ENCODE data around the gene PAN2. TPM values are rescaled to one million over a fixed set of nuclear protein-coding genes. Genes with fewer than 3 reads are reported as not detected.

PAN2 gene
- total RNA-seq, 1 experiment from 2014 or later: 75.0 TPM

- Histone ChIP-seq H3K27me3 (ENCODE audit: insufficient read depth, low read length) (no peaks in the 10 kb centered on the region), H2AFZ (ENCODE audit: low read depth, low read length, poor library complexity, severe bottlenecking) (no peak overlapping the region), H3K9me3 (ENCODE audit: control insufficient read depth in 1 of 2, insufficient read depth in 1 of 2, low read depth in 1 of 2, low read length in 2 of 2) (no peaks in the 10 kb centered on the region), H3K9ac (ENCODE audit: low read length) (no peak overlapping the region), H3K79me2 (ENCODE audit: insufficient read depth, low read length) (no peaks in the 10 kb centered on the region), H3K4me3 (replicated peaks in 1 of 2; ENCODE audit: low read depth in 1 of 2, low read length in 2 of 2) (no peak overlapping the region), H3K4me2 (ENCODE audit: low read length) (no peak overlapping the region), H4K20me1 (ENCODE audit: insufficient read depth) (no peaks in the 10 kb centered on the region), H3K4me1 (ENCODE audit: control insufficient read depth in 1 of 2, insufficient read depth in 2 of 2, low read length in 2 of 2) (peaks cover 3 to 15% of the 10 kb centered on the region in 2 experiments; a peak in 3 of 4 replicates), H3K36me3 (ENCODE audit: control insufficient read depth in 1 of 2, insufficient read depth in 2 of 2, low read length in 2 of 2) (peaks cover 28 to 51% of the 10 kb centered on the region in 2 experiments), H3K27ac (ENCODE audit: low read depth, low read length) (no peak overlapping the region), H3K9me2 (ENCODE audit: insufficient read depth) (no peaks in the 10 kb centered on the region)
- ChIA-PET CTCF (interaction anchor here (0.8 kb wide), 1 partner anchor 21 kb away, joined by 3 read pairs; no protein-coding TSS in a partner anchor), RAD21 (ENCODE audit: low non-redundant PET in 1 of 2, low total read pairs in 2 of 2, uncharacterized antibody in 2 of 2, unreplicated experiment in 2 of 2) (no interaction called here), POLR2A (no interaction called here)
- DNase-seq (ENCODE audit: low read depth, low spot score) (no peak), ATAC-seq (peak; percentile 30)
- BruUV-seq (replicated peaks): no TSS peak
- intact Hi-C loops (cut with micrococcal nuclease): no loop called here
- TF ChIP-seq ZFX (IDR thresholded peaks at IDR 0.05): no peak
- TF ChIP-seq RAD21 (IDR thresholded peaks at IDR 0.05; ENCODE audit: low read depth): peak; percentile 52
- no peak for TF ChIP-seq MAX (IDR thresholded peaks at IDR 0.05)
- TF ChIP-seq CTCF (IDR thresholded peaks at IDR 0.05 in 2 of 3, conservative IDR thresholded peaks at IDR 0.05 in 1 of 3; ENCODE audit: borderline replicate concordance in 1 of 3, insufficient read depth in 1 of 3, low read depth in 2 of 3, low read length in 2 of 3): peak; percentile 56 to 65 (median 60); a peak in 5 of 6 replicates
Measured at GRCh38 chr12:56271031-56271430, 62.8 kb downstream of the PAN2 start.

- peaks cover 4 to 25% of the 10 kb centered on the region in 2 experiments; a peak in 3 of 4 replicates for H3K36me3 ChIP-seq (ENCODE audit: control insufficient read depth in 1 of 2, insufficient read depth in 2 of 2, low read length in 2 of 2)
- ATAC-seq (no peak), DNase-seq (ENCODE audit: low read depth, low spot score) (no peak)
- peaks cover 3 to 24% of the 10 kb centered on the region in 2 experiments; a peak in 3 of 4 replicates for H3K4me1 ChIP-seq (ENCODE audit: control insufficient read depth in 1 of 2, insufficient read depth in 2 of 2, low read length in 2 of 2)
- ChIA-PET POLR2A (interaction anchor here (1.4 to 2.1 kb wide), 2 partner anchors 9 to 46 kb away, joined by 4 to 5 read pairs; partner anchors contain the start of genes ANKRD52 and RNF41), CTCF (interaction anchor here (1.7 to 1.9 kb wide), 2 partner anchors 9 to 78 kb away, joined by 4 to 11 read pairs; partner anchors contain the start of gene ANKRD52), RAD21 (ENCODE audit: low non-redundant PET in 1 of 2, low total read pairs in 2 of 2, uncharacterized antibody in 2 of 2, unreplicated experiment in 2 of 2) (no interaction called here)
- no peaks in the 10 kb centered on the region for H3K27me3 ChIP-seq (ENCODE audit: insufficient read depth, low read length)
- peak overlapping the region; percentile 54 for H2AFZ ChIP-seq (ENCODE audit: low read depth, low read length, poor library complexity, severe bottlenecking)
- no peaks in the 10 kb centered on the region for H3K79me2 ChIP-seq (ENCODE audit: insufficient read depth, low read length)
- no peaks in the 10 kb centered on the region for H4K20me1 ChIP-seq (ENCODE audit: insufficient read depth)
- H3K27ac ChIP-seq (ENCODE audit: low read depth, low read length): no peak overlapping the region; the same call in 1 of the 2 replicates
- no peaks in the 10 kb centered on the region for H3K9me3 ChIP-seq (ENCODE audit: control insufficient read depth in 1 of 2, insufficient read depth in 1 of 2, low read depth in 1 of 2, low read length in 2 of 2)
- no peaks in the 10 kb centered on the region for H3K9me2 ChIP-seq (ENCODE audit: insufficient read depth)
- no TSS peak for BruUV-seq (replicated peaks)
- H3K9ac ChIP-seq (ENCODE audit: low read length): peak overlapping the region; percentile 78
- peak overlapping the region; percentile 95 for H3K4me2 ChIP-seq (ENCODE audit: low read length)
- peak overlapping the region; percentile 65 to 75 for H3K4me3 ChIP-seq (replicated peaks in 1 of 2; ENCODE audit: low read depth in 1 of 2, low read length in 2 of 2)
- intact Hi-C loops (cut with micrococcal nuclease): loop anchor here (2.0 kb wide), 1 partner anchor 149 kb away; the partner anchor contains the start of gene ZC3H10
- TF ChIP-seq YY1 (IDR thresholded peaks at IDR 0.05; ENCODE audit: extremely low read depth, insufficient replicate concordance, low read depth, low read length) (no peak), RAD21 (IDR thresholded peaks at IDR 0.05; ENCODE audit: low read depth) (no peak), MAX (IDR thresholded peaks at IDR 0.05) (no peak), ZNF274 (IDR thresholded peaks at IDR 0.05; ENCODE audit: low read depth, low read length) (no peak), ZBTB33 (IDR thresholded peaks at IDR 0.05; ENCODE audit: extremely low read depth, insufficient replicate concordance, low read length) (no peak), REST (IDR thresholded peaks at IDR 0.05; ENCODE audit: low read depth) (no peak)
Measured at GRCh38 chr12:56267443-56268071, 66.2 kb downstream of the PAN2 start.
